Stimulated activated CD8-positive, alpha-beta memory T cell treated with anti-CD3 and anti-CD28 coated beads, Interleukin-12 subunit alpha, Interleukin-12 subunit beta, amount 100 ng/mL, for 24 hours (primary cell): ENCODE data around the gene TBCB.
"Not testable (repeated sequence)": the region's sequence is repeated elsewhere in the genome, so short reads cannot be mapped to it uniquely, and the experiment has no call there.

ENCODE experiments used
- DNase-seq: peaks from one replicate; pipeline ENCODE4 v3.0.0-alpha.2; 2020; ENCODE audit errors: extremely low read depth

Gene TBCB

DNA sequence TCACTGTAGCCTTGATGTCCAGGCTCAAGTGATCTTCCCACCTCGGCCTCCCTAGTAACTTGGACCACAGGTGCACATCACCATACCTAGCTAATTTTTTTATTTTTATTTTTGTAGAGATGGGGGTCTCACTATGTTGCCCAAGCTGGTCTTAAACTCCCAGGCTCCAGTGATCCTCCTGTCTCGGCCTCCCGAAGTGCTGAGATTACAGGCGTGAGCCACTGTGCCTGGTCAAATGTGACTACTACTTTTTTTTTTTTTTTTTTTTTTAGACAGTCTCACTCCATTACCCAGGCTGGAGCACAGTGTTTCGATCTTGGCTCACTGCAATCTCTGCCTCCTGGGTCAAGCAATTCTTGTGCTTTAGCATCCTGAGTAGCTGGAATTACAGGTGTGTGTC lies 57.6 kb downstream of the TBCB start:
- DNase-seq, result no peak

DNA sequence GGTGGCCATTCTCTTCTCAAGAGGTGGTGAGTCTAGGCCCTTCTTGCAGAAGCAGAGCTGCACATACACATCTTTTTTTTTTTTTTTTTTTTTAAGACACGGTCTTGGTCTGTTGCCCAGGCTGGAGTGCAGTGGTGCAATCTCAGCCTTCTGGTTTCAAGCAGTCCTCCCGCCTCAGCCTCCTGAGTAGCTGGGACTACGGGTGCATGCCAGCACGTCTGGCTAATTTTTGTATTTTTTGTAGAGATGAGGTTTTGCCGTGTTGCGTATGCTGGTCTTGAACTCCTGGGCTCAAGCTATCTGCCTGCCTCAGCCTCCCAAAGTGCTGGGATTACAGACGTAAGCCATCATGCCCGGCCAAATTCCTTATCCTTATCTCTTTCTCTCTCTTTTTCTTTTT lies 58.6 kb downstream of the TBCB start:
- DNase-seq, result not testable (repeated sequence)
